ENCODE measurements around the gene AK9. TPM values are rescaled to one million over a fixed set of nuclear protein-coding genes. Genes with fewer than 3 reads are reported as not detected.

Gene AK9
- total RNA-seq, 4 donors from 2014 or later: 9.1 to 15.7 (median 13.2) TPM

DNA sequence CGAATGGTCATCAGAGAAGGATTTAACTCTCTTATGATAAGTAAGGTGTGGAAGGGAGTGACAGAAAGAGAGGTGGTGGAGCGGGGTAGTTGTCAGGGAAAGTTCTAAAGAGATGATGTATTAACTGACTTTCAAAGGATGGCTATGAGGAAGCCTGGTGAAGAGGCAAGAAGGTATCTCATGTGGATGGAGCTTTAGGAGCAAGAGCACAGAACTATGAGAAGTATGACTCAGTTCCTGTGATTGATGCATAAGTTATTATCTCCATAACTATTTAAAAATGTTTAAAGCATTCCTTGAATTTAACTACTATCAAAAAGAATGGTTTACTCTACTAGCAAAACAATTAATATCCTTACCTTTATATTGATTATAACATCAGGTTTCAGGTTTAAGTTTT, 28.8 kb downstream of the AK9 start:
- TF ChIP-seq POLR2AphosphoS5 (IDR thresholded peaks at IDR 0.05): no peak
- TF ChIP-seq POLR2A (IDR thresholded peaks at IDR 0.05): no peak
- TF ChIP-seq, protein P1, sequence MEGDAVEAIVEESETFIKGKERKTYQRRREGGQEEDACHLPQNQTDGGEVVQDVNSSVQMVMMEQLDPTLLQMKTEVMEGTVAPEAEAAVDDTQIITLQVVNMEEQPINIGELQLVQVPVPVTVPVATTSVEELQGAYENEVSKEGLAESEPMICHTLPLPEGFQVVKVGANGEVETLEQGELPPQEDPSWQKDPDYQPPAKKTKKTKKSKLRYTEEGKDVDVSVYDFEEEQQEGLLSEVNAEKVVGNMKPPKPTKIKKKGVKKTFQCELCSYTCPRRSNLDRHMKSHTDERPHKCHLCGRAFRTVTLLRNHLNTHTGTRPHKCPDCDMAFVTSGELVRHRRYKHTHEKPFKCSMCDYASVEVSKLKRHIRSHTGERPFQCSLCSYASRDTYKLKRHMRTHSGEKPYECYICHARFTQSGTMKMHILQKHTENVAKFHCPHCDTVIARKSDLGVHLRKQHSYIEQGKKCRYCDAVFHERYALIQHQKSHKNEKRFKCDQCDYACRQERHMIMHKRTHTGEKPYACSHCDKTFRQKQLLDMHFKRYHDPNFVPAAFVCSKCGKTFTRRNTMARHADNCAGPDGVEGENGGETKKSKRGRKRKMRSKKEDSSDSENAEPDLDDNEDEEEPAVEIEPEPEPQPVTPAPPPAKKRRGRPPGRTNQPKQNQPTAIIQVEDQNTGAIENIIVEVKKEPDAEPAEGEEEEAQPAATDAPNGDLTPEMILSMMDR (IDR thresholded peaks at IDR 0.05): no peak
- no peak for TF ChIP-seq EP300 (IDR thresholded peaks at IDR 0.05)
- 83 to 89% methylated on average over 2 of the region's 2 CpGs for WGBS, 2 donors (ENCODE audit: low coverage in 1 of 2)
- Histone ChIP-seq H3K4me1 (no peaks in the 10 kb centered on the region), H3K4me3 (no peak overlapping the region), H3K9me3 (no peaks in the 10 kb centered on the region), H3K36me3 (peaks cover 0 to 21% of the 10 kb centered on the region in 2 donors), H3K27ac (no peak overlapping the region), H3K27me3 (no peaks in the 10 kb centered on the region)
- no peak for ATAC-seq

DNA sequence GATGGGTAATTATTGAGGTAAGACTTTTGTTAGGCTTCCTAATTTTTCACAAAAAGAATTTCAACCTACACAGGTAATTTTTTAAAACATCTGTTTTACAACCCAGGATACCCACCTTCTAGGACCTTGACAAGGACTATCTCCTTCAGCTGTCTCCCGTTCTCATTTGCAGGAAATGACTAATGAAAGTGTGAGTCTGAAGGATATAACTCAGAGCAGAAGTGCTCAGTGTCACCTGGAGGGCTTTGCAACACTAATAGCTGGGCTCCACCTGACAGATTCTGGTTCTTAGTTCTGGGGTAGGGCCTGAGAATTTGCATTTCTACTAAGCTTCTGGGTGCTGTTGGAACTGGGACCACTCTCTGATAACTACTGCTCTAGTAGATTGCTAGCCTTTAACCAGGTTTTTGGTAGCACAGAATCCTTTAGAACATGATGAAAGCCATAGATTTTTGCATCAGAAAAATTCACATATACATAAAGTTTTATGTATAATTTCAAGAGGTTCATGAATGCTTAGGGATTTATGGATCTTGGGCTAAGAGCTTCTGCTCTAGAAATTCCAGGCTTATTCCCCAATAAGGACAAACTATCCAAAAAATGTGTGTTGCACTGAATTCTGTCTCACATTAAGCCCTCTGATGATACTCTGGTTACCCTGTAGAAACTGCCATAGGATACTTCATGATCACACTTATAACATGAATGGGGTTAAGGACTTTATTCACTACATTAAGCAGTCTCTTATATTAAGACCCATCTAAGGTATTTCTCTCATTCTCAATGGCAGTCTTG, 30.3 kb downstream of the AK9 start:
- H3K4me1 ChIP-seq: no peaks in the 10 kb centered on the region

DNA sequence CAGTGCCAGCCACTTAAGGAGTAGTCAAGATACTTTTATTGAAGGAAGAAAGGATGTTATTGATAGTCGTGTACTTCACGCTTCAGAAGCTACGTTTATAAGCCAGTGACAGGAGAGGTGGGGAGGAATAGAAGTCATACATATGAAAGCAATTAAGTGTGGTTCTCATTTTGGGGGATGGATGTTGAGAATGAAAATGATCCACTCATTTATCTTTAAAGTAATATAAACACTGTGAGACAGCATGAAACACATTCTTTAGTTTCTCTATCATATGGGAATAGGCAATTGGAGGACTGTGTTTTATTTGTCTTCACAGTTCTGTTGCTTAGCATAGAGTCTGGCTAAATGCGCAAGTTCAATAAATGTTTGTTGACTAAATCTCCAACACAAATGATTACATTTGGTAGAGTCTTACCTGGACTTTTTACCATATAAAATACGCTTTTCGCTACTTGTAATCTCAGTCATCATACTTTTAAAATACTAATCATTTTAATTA, 35.2 kb downstream of the AK9 start:
- Histone ChIP-seq H3K27ac (no peak overlapping the region), H3K4me3 (no peak overlapping the region), H3K36me3 (peaks cover 0 to 32% of the 10 kb centered on the region in 2 donors), H3K4me1 (no peaks in the 10 kb centered on the region), H3K9me3 (no peaks in the 10 kb centered on the region), H3K27me3 (no peaks in the 10 kb centered on the region)
- WGBS, 2 donors (ENCODE audit: low coverage in 1 of 2): 70 to 86% methylated on average over 6 of the region's 6 CpGs
- no peak for TF ChIP-seq POLR2AphosphoS5 (IDR thresholded peaks at IDR 0.05)
- TF ChIP-seq, protein P1 (IDR thresholded peaks at IDR 0.05): no peak
- ATAC-seq: no peak

More for the DNA sequence above, 30.3 kb downstream of the AK9 start:
- TF ChIP-seq POLR2A (IDR thresholded peaks at IDR 0.05): no peak
- no peak for TF ChIP-seq EP300 (IDR thresholded peaks at IDR 0.05)
- no peak for TF ChIP-seq POLR2AphosphoS5 (IDR thresholded peaks at IDR 0.05)
- TF ChIP-seq, protein P1 (IDR thresholded peaks at IDR 0.05): no peak
- peaks cover 0 to 29% of the 10 kb centered on the region in 2 donors for H3K36me3 ChIP-seq
- ATAC-seq: no peak
- no peak overlapping the region for H3K27ac ChIP-seq
- WGBS, 2 donors (ENCODE audit: low coverage in 1 of 2): 43 to 50% methylated on average over 1 of the region's 1 CpG
- H3K4me3 ChIP-seq: no peak overlapping the region
- H3K27me3 ChIP-seq: no peaks in the 10 kb centered on the region
- H3K9me3 ChIP-seq: no peaks in the 10 kb centered on the region

DNA sequence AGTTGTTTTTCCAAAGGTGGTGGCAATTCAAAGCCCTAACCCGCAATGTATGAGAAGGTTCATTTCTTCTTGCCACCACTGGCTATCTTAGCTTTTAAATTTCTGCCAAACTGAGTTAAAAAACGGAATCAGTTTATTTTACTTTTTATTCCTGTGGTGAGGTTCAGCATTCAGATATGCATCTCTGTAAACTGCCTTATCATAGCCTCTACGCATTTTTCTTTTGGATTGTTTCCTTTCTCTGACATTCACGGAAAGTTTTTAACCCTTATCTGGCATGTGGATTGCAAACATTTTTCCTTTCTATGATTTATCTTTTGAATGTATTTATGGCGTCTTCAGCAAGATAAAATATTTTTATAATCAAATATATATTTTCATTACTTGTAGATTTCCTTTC, 37.7 kb downstream of the AK9 start:
- H3K27ac ChIP-seq: no peak overlapping the region
- TF ChIP-seq POLR2AphosphoS5 (IDR thresholded peaks at IDR 0.05) (no peak), EP300 (IDR thresholded peaks at IDR 0.05) (no peak), POLR2A (IDR thresholded peaks at IDR 0.05) (no peak)
- TF ChIP-seq, protein P1 (IDR thresholded peaks at IDR 0.05): no peak
- H3K4me3 ChIP-seq: no peak overlapping the region
- ATAC-seq: no peak
- H3K36me3 ChIP-seq: peaks cover 0 to 21% of the 10 kb centered on the region in 2 donors
- H3K4me1 ChIP-seq: no peaks in the 10 kb centered on the region
- WGBS, 2 donors (ENCODE audit: low coverage in 1 of 2): 48 to 58% methylated on average over 4 to 5 of the region's 5 CpGs
- no peaks in the 10 kb centered on the region for H3K9me3 ChIP-seq
- H3K27me3 ChIP-seq: no peaks in the 10 kb centered on the region

DNA sequence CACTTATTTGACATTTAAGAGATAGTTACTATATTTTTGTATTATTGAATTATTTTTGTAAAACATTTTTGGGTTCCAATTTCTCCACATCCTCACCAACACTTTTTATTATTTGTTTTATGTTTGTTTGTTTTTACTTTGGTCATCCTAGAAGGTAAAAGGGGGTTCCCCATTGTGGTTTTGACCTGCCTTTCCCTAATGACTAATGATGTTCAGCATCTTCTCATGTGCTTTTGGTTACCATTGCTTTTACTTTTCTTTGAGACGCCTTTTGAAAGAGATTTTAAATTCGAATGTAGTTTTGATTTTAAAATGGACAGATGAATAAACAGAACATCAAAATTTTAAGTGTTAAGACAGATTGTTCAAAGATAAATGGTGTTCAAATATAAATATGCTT, 46.9 kb downstream of the AK9 start:
- no peaks in the 10 kb centered on the region for H3K4me1 ChIP-seq
- no peak overlapping the region for H3K27ac ChIP-seq
- ATAC-seq: no peak
- WGBS, 2 donors (ENCODE audit: low coverage in 1 of 2): 78 to 86% methylated on average over 2 of the region's 2 CpGs
- no peak overlapping the region for H3K4me3 ChIP-seq
- no peak for TF ChIP-seq POLR2A (IDR thresholded peaks at IDR 0.05)
- TF ChIP-seq POLR2AphosphoS5 (IDR thresholded peaks at IDR 0.05): no peak
- TF ChIP-seq, protein P1 (IDR thresholded peaks at IDR 0.05): no peak
- TF ChIP-seq EP300 (IDR thresholded peaks at IDR 0.05): no peak
- no peaks in the 10 kb centered on the region for H3K9me3 ChIP-seq
- H3K27me3 ChIP-seq: no peaks in the 10 kb centered on the region
- H3K36me3 ChIP-seq: peaks cover 0 to 53% of the 10 kb centered on the region in 2 donors
